Transverse colon (tissue), 3 donors: ENCODE results near the gene PTPRG.

Source experiments
- CTCF ChIP-seq, 5 experiments: fragments of 200-600 bp in 3 of 5; fragments of 450-650 bp in 2 of 5; sonication (generic) in 3 of 5; IDR thresholded peaks; 1 replicate in 2 of 5; 2 replicates in 3 of 5; pipeline ENCODE4 v1.5.1; 2016 to 2017; ENCODE audit warnings: antibody characterized with exemption in 5 of 5, inconsistent platforms in 3 of 5, mild to moderate bottlenecking in 2 of 5, moderate library complexity in 1 of 5
- POLR2A ChIP-seq: fragments of 450-650 bp; IDR thresholded peaks from one replicate; pipeline ENCODE4 v1.6.1; 2016; ENCODE audit warnings: antibody characterized with exemption, mild to moderate bottlenecking, moderate library complexity

- TF ChIP-seq CTCF (IDR thresholded peaks at IDR 0.05) (no peak), POLR2A (no peak)
Measured at GRCh38 chr3:61665987-61666386, 104.6 kb downstream of the PTPRG start.
